GM21825 (cell line): Measurements from ENCODE around the gene EMILIN2.

Source experiments
- ATAC-seq: cut with Tn5 transposase; IDR thresholded peaks from one replicate; pipeline ENCODE4 v1.9.1; 2021; ENCODE audit warnings: mild to moderate bottlenecking, moderate library complexity; ENCODE audit not compliant: unreplicated experiment

EMILIN2 gene

DNA sequence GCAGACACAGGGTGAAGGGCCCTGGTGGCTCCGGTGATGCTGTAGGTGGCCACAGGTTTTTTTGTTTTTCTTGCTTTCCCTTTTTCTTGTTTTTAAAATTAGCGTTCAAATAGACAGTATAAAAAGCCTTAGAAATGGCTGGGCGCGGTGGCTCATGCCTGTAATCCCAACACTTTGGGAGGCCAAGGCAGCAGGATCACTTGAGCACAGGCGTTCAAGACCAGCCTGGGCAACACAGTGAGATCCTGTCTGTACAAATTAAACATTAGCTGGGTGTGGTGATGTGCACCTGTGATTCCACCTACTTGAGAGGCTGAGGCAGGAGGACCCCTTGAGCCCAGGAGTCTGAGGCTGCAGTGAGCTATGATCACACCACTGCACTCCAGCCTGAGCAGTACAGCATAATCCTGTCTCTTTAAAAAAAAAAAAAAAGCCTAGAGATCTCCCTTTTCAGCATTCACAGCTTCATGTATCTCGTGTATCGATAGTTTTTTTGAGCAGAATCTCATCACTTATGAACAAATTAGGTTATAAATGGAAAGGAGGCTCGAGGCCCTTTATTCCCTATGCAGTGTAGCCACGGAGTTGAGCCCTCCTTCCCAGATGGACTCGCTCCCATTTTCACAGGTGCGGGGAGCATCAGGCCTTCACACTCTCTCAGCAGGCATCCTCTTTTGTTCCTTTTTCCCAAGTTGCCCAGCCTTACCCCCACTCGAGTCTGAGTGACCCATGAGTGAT is 50.8 kb downstream of the EMILIN2 start:
- no peak for ATAC-seq

DNA sequence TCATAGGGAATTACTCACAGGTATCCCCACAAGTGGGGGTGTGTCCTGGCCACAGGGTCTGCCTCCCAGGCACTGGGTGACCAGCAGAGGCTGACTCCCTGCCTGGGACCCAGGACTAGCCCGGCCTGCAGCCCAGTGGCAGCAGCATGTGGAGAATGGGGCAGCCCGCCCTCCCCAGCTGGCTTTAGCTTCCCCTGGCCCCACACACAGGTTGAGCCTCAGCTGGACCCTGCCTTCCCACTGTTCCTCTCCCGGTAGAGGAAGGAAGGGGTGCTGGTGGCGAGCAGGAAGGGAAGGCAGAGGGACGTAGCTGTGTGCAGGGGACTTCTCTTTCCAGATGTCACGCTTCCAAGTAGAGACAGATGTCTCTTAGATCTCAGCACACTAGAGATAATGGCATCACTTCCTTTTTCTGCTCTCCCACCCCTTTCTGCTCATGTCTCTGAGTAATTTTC is 51.4 kb downstream of the EMILIN2 start:
- ATAC-seq = no peak

DNA sequence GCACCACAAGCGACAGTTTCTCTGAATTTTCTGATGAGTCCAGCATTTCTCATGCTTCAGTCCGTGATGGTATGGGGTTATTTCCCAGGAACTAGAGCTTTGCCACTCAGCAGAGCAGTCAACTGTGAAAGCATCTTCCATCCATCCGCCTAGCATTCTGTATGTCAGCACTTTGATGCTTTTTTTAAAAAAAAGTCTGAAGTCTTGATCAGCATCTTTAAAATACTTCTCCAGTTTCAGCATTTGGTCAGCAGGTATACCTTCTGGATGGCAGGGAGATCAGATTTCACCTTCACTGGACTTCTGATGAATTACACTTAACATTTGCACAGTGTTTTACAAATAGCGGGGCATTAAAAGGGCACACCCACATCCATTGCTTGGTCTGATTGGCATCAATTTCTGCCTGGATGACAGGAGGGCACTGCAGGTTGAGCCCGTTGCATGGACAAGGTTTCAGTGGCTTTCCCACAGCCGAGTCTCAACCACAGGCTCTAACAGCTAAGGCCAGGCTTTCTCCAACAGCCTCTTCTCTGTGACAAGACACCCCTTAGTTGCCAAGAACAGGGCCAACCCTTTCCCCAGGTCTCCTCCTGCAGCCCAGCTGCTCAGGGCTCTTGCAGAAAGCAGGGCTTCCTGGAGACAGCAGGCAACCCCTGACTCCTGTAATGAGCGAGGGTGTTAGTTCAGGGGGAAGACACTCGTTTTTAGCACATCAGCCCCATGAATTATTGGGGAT is 54.0 kb downstream of the EMILIN2 start:
- ATAC-seq = no peak

DNA sequence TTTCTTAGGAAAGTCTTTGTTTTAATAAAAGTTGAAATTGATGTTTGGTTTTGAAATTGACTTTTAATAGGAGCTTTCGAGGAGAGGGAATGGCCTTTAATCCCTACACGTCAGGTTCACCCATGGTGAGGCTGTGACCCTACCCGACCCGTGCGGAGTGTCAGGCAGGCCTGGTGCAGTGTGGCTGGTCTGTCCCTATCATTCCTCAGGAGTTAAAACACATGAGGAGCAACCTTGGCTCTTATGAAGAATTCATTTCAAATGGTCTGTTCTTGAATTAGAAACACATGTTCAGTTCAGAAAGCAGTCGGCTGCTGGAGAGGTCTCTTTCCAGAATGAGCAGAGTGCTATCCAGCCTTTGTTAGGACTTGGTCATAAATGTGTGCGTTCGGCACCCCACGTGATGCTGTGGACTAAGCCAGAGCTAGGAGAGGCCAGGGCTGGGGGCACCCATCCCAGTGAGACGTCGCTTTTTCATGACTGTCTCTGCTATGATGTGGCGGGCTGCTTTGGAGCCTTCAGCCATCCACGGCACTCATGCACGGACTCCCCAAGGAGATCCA is 54.7 kb downstream of the EMILIN2 start:
- no peak for ATAC-seq

DNA sequence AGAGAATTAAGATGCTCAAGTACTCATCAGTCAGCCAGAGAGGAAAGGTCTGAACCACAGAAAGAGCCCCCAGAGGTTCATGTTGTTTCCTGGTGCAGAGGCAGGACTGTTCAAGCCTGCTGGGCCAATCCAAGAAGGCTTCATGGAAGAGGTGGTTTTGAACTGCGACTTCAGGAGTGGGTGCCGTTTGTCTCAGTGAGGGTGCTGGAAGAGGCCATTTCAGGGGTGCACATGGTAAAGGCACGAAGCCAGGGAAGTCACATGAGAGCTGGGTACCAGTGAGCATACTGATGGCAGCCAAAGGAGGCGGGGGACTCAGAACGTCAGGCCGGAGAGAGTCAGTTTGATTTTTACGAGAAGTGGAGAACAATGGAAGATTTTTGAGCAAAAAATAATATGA is 55.5 kb downstream of the EMILIN2 start:
- no peak for ATAC-seq

DNA sequence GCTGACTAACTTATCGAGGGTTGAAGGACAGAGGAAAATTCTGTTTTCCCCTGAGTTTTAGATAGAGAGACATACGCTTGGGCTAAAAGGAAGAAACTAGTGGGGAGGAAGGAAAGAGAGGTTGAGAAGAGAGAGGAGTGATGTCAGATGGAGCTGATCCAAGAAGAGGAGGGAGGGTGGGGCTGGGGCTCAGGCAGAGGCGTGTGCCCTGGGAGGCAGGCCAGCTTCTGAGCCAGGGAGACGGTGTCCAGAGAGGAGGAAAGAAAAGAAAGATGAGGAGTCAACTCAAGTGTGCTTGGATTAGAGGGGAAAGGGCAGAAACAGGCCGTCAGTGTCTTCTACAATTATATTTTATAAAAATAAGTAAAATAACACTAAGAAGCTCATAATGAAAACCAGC is 56.2 kb downstream of the EMILIN2 start:
- no peak for ATAC-seq

DNA sequence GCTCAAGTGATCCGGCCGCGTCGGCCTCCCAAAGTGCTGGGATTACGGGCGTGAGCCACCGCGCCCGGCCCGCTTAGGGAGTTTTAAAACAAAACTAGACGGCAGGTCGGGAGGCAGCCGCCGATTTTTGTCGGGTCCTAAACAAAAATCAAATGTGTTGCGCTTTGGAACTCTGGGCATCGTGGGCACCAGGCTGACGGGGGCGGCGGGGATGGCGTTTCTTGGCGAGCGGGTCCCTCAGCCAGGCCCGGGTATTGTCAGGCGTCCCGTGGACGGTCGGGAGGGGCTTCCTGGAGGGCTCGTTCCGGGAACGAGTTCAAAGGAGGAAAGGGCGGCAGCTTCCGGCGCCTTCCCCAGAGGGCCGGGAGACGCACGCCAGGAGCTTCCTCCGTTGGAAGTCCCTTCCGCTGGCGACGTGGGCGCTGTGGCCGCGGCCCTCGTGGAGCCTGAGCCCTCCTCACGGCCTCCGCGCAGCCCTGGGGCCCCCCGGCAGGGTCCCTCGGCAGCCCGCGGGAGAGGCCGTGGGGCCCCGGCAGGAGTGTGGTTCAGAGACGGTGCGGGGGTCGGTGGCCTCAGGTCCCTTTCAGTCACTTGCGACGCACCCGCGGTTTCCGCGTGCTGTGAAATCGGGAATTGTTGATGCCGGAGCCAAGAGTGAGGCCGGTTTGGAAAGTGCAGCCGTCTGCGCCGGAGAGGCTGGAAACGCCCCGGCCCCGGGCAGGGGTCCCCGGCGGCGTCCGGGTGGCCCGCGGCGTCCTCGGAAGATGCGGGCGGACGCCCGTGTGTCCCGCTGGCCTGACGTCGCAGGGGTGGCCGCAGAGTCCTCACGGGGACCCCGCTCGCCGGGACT is 59.3 kb downstream of the EMILIN2 start:
- peak; percentile 36 for ATAC-seq

DNA sequence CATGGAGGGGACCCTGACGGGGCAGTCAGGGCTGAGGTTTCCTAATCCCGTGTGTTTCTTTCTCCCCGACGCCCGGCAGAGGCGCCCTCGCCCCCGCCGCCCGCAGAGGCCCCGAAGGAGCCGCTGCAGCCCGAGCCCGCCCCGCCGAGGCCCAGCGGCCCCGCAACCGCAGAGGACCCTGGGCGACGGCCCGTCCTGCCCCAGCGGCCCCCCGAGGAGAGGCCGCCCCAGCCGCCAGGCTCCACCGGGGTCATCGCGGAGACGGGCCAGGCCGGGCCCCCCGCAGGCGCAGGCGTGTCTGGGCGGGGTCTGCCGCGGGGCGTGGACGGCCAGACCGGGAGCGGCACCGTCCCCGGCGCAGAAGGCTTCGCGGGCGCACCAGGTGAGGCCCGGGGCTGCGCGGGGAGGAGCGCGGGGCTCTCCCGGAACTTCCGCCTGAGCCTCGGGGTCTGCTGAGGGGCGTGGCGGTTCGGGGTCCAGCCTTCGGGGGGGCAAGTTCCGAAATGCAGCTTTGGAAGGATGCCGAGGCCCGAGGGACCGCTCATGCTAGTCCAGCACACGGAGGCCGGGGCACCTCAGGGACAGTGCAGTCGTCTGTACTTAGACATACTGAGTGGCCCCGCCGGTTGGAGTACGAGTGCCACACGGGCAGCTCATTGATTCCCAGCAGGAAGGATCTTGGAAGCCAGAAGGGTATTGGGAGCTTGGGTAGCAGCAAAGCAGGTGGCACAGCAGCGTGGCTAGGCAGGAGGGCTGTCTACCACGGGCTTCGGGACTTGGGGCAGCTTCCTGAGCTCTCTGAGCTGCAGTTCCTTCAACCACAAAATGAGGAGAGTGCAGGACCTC is 60.1 kb downstream of the EMILIN2 start:
- peak; percentile 57 for ATAC-seq

DNA sequence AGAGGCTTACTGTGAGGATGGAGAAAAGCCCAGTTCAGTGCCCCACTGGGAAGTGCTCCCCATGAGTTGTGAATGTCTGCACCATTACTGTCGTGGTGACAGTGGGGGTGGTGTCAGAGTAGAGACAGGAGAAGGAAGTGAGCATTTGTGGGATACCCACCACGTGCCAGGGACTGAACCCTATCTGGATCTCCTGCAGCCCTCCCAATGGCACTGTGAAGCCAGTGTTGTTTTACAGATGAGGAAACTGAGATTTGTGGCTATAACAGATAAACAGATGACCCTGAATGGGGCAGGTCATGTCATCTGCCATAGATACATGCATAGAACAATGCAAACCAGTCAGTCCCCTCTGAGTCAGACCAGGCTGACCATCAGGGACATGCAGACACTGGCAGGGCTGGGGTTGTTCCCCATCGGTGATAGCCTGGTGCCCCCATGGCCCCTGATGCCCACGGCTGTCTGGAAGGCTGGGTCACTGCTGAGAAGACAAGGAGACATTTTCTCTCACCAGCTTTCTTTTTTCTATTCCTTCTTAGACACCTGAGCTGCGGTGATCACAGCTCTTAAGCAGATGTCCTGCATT is 60.8 kb downstream of the EMILIN2 start:
- no peak for ATAC-seq

DNA sequence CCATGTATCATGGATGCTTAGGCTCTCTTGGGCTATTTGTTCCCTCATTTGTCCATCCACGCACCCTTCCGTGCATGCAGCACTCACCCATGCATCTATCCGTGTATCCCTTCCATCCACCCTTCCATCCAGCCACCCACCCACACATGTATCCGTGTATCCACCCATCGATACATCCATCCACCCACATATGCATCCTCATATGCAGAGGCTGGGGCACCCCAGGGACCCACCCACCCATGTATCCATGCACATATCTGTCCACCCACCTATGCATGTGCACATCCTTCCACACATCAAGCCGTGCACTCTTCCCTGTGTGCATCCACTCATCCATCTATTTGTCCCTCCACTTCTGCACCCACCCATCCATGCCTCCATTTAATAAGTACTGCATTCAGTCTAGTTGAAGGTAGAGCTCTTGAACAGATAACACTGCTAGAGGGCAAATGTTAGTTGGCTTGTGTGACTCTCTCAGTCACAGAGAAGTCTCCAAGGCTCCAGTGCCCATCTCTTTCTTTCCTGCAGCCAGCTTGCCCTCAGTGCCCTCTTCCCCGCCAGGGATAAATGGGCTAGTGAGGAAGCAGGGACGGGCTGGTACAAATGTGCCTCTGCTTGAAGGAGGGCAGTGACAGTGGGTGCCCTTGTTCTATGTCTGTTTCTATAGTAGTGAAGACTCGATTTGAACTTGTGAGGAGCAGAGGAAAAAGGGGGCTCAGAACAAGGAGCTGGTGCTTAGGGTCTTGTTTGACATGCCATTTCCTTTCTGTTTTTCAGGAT is 61.5 kb downstream of the EMILIN2 start:
- no peak for ATAC-seq

DNA sequence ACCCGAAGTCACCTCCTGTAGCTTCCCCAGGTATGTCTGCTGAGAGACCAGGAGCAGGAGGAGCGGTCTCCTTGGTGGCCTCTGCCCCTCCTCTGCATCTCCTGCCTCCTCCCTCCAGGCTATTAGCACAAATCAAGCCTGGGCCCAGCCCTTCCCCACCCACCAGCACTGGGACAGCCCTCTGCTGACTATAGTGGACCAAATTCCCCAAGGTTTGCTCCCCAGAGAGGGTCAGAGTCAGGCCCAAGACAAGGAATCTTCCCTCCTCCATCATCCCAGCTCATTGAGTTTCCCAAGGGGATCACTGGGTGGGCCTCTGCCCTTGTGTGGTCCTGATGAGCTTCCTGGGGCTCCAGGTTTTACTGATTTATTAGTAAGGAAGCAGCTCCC is 62.1 kb downstream of the EMILIN2 start:
- no peak for ATAC-seq

DNA sequence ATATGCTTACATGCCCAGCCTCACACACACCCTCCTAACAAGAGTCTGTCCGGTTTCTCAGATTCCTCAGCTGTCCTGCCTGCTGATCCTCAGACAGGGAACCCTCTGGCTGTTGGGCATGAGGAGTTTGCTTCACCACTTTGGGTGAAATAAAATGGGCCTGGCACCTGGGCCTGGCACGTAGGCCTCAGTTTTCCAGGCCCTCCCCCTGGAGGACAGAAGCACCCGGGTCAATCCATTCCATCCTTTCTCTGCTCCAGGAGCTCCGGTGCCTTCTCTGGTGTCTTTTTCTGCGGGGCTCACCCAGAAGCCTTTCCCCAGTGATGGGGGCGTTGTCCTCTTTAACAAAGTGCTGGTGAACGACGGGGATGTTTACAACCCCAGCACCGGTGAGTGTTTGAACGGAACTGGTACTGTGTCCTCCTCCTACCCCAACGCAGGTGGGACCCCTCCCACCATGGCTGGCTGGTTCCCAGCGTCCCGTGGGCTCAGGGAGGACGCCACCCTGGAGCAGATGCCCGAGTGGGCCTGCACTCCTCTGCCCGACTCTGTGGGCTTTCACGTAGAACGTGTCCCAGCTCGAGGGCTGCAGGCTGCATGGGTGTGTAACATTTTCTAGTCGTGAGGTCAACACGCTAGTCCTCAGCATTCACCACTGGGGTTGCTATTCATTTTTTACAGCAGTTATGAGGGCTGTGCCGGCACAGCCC is 62.8 kb downstream of the EMILIN2 start:
- no peak for ATAC-seq

DNA sequence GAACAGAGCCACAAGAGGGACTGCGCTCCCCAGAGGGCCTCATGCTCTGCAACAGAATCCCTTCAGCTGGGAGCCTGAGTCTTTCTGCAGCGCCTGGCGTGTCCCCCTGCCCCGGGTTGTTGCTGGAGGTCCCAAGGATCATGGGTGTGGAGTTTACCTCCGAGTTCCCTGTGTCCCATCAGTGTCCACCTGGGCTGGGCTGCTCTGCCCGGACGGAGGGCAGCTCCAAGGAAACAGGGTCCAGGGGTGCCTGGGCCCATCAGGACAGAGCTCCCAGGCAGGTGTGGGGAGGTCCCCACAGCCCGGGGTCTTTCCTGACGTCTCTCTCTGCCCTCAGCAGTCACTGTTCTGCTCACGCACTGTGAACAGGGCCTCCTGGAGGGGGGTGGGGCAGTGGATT is 63.5 kb downstream of the EMILIN2 start:
- ATAC-seq = no peak

DNA sequence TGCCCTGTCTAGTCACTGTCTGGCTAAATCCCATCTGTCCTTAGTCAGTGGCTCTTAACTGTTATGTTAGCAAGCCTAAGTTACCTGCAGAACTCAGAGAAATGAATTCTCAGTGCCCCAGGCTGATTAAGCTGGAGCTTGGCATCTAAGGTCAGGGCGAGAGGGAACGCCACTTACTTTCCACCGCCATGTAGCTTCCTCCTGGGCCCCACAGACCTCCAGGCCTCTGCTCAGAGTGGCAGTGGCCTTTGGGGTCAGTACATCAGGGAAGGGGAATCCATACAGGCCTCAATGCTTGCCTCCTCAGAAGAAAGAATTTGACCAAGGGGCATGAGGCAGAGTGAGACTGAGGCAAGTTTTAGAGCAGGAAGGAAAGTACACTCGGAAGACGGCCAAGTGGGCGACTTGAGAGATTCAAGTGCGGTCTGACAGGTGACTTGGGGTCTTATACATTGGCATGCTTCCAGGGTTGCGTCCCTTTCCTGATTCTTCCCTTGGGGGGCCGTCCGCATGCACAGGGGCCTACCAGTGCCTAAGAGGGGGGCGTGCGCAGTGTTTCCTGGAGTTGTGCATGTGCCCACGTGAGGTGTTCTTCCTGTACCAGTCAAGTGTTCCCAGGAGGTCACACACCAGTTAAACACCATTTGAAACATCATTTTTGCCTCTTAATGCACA is 64.1 kb downstream of the EMILIN2 start:
- no peak for ATAC-seq

DNA sequence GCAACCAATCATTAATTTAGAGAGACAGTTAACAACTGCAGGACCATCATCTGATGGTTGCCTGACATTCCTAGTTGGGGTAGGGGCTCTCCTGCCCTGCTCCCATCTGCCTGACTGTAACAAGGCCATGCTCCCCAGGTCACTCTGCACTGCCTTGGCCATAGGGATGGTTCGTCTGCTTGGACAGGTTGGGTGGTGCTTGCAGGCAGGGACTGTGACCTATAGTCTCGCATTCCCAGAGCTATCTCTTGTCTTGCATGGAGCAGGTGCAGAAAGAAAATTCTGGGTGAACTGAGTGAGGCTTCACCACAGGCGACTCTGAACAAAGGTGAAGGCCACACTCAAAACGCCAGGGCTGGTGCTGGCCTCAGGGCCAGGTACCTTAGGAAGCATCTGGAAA is 64.7 kb downstream of the EMILIN2 start:
- no peak for ATAC-seq

DNA sequence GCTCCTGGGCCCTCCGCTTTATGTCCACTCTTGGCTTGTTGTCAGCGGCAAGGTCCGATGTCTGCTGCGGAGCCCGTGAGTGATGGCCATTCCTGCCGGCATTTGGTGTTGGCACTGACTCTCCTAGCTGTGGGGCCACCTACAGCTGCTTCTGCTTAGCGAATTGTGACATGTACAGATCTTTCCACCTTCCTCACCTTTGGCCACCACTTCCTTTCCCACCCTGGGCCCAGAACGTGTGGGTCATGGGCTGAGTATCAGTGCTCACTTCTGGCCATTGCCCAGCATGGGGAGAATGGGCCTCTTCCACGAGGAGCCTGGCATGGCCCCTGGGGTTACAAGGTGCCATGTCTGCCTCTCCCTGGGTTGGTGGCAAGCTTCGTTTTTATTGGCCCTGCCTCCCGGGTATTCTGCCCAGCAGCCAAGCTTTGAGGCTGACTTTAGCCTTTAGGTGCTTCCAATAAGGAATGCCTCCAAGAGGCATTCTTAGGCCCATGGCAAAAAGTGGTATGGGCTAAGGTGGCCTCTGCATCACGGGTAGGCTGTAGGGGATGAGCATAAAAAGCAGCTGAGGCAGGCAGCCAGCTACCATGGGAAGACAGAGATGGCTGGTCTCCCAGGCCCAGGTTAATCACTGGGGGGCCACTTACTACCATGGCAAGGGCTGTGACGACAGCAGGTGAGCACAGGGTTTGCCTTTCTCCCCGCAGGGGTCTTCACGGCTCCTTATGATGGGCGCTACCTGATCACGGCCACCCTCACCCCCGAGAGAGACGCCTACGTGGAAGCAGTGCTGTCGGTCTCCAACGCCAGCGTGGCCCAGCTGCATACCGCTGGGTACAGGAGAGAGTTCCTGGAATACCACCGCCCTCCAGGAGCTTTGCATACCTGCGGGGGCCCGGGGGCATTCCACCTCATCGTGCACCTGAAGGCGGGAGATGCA is 65.8 kb downstream of the EMILIN2 start:
- no peak for ATAC-seq
